HuH-7 (cell line): ENCODE measurements around the gene TLE1.

Experiments
- DNase-seq: peaks from one replicate; pipeline ENCODE4 v3.0.0; 2011; ENCODE audit warnings: low spot score

The TLE1 gene

DNA sequence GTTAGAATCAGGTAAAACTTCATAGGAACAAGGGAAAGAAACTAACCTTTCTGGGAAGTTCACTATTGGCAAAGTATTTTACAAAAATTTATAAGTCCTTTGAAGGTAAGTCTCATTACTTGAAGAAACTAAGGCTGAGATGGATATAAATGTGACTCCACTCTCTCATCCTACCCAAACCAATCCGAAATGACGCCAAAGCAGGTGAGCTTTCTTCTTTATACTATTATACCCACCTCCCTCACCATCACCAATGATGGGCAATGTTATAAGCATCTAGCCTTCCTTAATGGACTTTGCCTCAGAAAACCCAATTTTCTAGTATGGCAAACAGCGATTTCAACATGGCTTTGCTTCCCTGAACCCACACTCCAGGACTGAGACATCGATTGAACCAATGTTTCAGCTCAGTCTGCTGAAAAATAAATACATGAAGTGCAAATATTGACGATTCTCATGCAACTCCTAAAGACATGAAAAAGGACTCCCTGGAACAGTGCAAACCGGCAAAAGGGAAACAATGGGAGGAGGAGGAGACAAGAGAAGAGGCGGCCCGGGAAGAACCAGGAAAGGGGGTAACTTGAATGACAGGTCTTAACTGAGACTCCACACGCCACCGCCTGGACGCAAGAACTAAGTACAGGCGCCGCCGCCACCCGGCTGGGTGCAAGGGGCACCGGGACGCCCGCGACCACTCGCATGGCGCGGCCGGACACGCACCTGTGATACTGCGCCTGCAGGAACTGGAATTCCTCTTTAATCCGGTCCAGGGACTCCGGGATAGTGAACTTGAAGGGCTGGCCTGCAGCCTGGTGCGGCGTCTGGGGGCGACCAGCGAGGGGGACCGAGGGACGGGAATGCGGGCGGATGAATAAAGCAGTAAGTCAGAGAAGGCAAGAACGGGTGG, 2.5 kb downstream of the TLE1 start:
- peak; percentile 92 for DNase-seq

DNA sequence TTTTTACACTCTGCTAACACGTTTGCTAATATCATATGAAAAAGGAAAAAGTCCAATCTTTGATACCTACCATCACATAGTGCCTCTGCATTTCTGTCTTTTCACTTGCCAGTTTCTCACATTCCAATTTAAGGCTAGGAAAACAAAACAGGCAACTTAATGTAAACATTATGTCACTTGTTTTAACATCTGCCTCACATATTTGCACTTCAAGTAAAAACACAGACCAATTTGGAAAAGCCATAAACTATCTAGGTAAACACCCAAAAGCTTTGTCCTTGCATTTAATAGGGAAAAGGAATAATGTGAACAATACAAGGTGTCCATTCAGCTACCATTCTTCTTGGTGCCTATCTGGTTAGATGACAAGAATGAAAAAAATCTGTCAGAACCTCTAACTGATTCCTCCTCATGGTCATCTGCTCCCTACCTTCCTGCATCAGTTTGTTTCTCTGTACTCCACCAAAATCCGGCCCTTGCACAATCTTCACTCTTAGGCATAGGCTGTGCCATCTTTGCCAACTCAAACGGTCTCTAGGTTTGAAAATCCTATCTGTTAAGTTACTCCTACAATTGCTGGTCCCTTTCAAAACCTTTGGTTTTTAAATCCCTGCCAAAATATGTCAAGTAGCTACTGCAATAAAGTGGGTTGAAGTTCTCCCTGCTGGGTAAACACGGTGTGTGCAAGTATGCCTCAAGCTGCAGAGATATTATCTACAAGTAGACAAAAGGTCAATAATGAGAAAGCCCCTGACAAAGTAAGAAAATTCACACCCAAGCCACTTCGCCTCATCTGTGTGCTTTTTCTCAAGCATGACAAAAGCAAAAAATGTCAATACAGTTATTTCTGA, 3.4 kb downstream of the TLE1 start:
- no peak for DNase-seq

- no peak for DNase-seq
Measured at GRCh38 chr9:81684635-81685034, 4.7 kb downstream of the TLE1 start.

- no peak for DNase-seq
Measured at GRCh38 chr9:81683704-81684103, 5.6 kb downstream of the TLE1 start.

GRCh38 chr9:81683238-81683637, 6.1 kb downstream of the TLE1 start:
- no peak for DNase-seq

DNA sequence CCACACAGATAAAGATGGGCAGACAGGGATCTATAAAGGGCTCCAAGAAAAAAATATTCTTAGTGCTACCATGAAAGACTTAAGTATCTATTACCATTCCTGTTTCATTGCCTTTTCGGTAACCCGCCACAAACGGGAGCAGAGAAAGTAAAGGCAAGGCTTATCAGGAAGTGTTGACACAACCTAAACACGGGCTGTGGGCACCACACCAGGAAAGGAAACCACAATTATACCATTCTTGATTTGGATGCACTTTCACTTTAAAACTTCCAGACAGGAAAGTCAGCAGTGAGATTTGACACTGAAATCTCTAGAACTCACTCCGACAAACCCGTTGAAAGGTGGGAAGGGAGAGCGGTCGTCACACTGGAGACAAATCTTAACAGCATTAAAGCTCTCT, 6.5 kb downstream of the TLE1 start:
- DNase-seq: no peak

DNA sequence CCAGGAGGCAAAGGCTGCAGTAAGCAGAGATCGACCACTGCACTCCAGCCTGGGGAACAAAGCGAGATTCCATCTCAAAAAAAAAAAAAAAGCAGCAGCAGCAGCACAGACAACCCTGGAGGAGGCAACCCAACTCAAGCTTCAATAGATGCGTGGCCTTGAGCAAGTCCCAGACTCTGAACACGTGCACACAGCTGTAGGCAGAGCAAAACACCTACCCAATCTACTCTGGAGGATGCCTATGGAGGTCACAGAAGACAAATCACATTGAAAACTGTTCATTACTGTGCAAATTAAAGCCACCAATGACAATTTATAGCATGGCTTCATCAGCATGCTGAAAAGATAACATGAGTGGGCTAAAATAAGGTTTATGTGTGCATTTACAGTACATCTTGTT, 7.2 kb downstream of the TLE1 start:
- no peak for DNase-seq

DNA sequence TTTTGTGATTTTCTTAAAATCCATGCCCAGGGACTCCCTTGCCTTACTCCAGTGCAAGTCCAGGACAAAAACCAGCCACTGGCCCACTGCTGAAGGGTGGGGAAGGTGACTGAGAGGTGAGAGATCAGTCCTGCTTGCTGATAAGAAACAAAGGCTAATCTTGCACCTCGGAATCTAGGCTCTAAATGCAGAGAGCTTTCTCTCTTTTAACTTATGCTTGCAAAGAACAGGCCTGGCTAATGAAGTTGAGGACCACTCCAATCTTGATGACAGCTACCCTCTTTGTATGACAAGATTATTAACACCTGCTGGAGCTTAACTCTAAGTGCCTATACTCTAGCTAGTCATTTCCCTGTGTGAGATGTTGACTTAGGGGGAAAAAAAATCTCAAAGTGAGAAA, 8.8 kb downstream of the TLE1 start:
- DNase-seq: no peak

GRCh38 chr9:81680006-81680405, 9.3 kb downstream of the TLE1 start:
- DNase-seq: no peak

- no peak for DNase-seq
Measured at GRCh38 chr9:81678088-81678487, 11.3 kb downstream of the TLE1 start.

GRCh38 chr9:81676395-81676794, 13.0 kb downstream of the TLE1 start:
- DNase-seq: no peak

GRCh38 chr9:81673310-81673709, 16.0 kb downstream of the TLE1 start:
- DNase-seq: no peak

- no peak for DNase-seq
Measured at GRCh38 chr9:81671880-81672280, 17.5 kb downstream of the TLE1 start.

GRCh38 chr9:81669866-81670265, 19.5 kb downstream of the TLE1 start:
- DNase-seq: no peak

DNA sequence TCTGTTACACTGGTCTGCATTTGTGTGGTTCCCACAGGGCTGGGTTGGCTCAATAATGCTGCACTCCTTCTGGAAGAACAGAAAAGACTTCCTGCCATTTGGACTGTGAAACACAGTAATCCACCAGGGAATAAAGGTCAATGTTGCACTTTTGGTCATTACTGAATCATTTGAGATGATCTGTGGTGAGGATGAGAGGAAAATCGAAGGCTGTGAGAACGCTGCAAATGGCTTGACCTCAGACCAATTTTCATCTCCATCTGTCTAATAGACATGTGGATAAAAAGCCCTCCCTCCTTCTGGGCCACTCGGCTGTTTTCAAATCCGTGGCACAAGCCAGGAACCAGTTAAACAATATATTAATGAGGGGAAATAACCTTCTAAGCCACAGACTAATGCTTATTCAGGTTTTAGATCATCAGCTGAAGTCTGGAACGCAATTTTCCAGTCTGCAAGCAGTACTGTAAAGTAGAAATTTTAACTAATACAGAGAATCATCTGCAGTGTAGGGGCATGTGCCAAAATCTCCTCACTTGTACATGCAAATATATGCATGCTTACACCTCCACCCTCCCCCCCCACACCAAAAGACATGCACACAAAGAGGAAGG, 20.2 kb downstream of the TLE1 start:
- DNase-seq: no peak

DNA sequence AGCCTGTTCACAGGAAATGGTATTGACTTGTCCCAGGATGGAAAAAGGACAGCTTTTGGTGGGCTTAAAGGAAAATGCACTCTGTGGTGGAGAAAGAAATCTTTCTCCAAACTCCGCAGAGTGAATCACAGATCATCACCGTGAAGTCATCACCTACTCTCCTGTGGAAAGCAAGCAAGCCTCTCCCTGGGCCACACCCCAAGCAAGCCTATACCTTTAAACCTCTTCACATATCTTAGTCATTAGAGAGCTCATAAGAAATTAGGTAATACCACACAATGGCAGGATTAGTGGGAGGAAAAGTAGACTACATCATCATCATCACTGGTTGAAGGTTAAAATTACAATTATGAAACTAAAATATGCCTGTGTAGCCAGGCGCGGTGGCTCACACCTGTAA, 23.2 kb downstream of the TLE1 start:
- no peak for DNase-seq

GRCh38 chr9:81665322-81665871, 23.9 kb downstream of the TLE1 start:
- DNase-seq: no peak

- DNase-seq: no peak
Measured at GRCh38 chr9:81664638-81665222, 24.6 kb downstream of the TLE1 start.

DNA sequence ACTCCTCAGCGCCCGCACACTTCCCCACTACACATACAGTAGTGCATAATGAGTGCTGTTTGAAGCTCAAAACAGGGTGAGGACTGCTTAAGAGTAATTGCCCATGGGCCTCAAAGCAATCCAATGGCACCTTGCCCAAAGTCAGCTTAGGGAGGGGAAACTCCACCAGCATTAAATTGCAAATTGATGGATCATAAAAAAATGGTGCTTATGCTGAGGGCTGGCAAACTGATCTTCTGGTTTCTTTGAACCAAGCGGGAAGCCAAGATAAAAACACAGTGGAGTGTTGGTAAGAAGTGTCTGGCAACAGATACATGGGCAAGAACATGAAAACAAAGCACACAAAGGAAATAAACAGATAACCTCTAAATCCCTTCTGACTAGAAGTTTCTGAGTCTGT, 28.0 kb downstream of the TLE1 start:
- DNase-seq: no peak

GRCh38 chr9:81656871-81657337, 32.4 kb downstream of the TLE1 start:
- no peak for DNase-seq

DNA sequence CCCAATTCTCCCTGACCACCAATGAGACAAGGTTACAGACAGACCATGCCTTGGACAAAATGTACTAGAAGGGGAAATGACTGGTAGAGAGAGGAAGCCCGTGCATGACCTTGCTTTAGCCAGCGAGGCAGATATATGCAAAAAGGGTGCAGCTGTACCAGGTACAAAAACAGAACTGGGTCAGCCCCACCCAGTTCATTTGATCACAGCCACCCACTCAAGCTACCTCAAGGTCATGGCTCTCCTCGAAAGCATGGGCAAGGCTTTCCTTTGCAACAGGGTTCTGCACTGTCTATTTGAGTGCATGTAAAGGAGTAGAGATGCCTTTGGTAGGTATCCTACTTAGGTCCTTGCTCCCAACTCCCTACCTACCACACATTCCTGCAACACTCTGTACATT, 33.3 kb downstream of the TLE1 start:
- DNase-seq: no peak

DNA sequence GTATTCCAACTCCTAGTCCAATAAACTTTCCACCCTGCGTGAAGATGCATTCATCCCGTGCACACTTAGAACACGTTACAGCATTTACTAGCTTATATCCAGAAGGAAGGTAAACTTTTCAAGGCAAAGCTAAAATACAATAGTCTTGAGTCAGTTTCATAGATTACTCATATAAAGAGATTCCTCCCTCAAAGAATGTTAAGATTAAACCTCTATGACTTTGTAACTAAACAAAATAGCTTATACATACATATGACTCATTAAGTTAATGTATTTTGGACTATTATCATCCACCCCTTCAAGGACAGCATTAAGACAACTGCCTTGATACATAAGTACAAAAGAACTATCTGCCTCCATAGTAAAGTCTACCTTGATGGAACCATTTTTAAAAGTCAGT, 36.1 kb downstream of the TLE1 start:
- DNase-seq: no peak
